Head of caudate nucleus (tissue), 42 donors: Measurements from ENCODE around the gene SYTL5.

Experiments
- DNase-seq, 42 donors: peaks; one replicate each; pipeline versions ENCODE4 v3.0.0 to v3.0.0-alpha.2; 2020 to 2021; ENCODE audit warnings: mixed read lengths in 7 of 42
- intact Hi-C: fragments of 100-400 bp; cut with DNase I; formaldehyde crosslinking; loops from one replicate; pipeline ENCODE4 v1.15.0; 2022

Gene SYTL5

DNA sequence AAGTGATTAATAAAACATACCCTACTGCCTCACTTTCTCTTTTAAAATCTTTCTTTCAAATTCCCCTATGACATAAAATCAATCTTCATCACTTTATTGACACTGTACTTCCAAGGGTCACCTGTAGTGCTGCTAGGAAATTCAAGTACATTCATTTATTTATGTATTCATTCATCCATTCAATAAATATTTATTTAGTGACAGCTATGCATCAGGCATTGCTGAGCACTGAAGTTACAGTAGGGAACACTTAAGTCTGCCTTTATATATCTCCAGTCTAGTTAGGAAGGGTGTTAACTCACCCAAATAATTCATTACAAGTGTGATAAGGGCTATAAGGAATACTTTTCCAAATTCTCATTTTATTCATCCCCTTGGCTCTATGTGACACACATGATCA is 2.3 kb downstream of the SYTL5 start:
- no peak for DNase-seq
- intact Hi-C loops, result no loop called here

DNA sequence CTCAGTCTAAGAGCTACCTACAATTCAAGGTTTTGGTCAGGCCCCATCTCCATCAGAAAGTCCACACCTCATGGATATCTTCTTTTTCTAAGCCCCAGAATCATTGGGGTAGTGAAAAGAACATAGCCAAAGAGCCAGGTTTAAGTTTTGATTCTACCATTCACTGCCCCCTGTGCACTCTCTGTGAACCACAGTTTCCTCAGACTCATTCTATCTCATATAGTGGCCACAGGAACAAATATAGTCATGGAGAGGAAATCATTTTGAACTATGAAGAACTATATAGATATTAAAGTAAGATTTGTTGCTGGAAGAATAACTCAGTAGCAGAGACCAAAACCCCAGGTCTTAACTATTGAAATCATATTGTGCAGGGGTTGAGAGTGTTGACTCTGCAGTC is 3.3 kb downstream of the SYTL5 start:
- intact Hi-C loops, result no loop called here

DNA sequence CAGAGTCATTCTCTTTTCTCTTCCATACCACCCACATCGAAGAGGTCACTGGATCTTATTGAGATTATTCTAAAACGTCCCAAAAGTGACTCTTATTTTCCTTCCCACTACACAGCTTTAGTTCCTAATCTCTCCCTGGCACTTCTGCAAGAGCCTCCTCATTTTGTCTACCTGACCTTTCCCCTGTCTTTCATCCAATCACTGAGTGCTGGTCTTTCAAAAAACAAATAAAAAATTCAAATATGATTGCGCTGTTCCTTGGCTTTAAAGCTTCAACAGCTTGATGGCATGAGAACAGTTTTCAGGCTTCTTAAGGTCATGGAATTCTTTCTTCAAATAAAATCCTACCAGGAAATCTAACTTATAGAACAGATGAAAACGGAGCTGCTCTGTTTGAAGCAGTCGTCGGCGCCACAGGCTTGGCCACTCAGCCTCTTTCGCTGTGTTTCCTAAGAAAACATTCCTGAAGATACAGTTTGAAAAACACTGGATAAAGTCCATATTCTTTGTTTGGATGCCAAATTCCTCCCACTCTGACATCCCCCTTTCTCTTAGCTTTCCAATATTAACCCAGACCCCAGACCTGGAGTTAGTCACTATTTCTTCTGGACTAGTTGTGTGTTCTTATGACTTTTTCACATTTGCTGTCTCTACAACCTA is 12.5 kb downstream of the SYTL5 start:
- intact Hi-C loops, result no loop called here

More for the DNA sequence above, 3.3 kb downstream of the SYTL5 start:
- no peak for DNase-seq

DNA sequence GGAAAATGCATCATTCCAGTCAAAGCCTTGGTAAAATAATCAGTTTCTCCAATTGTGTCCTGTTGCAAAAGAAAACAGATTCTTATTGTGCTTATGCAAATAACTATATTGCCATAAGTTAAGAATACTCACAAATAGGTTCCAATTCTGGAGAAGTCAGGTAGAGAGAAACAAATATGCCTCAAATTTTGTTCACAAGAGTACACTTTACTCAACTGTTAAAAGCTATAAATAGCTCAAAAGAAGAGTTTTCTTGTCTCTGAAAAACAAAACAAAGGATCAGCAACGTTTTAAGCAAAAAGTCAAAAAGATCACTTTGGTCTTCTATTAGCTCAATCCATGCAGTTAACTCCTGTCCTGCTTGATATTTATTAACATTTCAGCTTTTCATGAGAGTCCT is 21.9 kb downstream of the SYTL5 start:
- DNase-seq, result no peak
- intact Hi-C loops, result no loop called here

More for the DNA sequence above, 12.5 kb downstream of the SYTL5 start:
- no peak for DNase-seq

DNA sequence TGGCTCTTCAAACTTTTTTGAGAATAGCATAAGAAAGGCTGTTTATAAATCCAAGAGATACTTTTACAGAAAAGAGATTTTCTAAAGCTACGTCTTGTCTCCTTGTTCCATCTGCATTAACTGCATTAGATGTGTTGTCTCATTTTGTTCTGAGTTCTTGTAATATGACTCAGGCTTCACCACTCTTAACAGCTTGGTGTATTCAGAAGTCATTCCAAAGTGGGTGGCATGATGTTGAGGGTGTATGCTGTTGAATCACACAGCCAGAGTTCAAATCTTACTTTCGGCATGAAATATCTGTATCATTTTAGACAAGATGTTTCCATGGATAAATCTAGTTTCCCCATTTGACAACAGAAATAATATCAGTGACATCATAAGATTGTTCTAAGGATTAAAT is 30.1 kb downstream of the SYTL5 start:
- peak in 3 of 42 donors; percentile 1 to 40 (median 17) for DNase-seq
- intact Hi-C loops, result no loop called here

DNA sequence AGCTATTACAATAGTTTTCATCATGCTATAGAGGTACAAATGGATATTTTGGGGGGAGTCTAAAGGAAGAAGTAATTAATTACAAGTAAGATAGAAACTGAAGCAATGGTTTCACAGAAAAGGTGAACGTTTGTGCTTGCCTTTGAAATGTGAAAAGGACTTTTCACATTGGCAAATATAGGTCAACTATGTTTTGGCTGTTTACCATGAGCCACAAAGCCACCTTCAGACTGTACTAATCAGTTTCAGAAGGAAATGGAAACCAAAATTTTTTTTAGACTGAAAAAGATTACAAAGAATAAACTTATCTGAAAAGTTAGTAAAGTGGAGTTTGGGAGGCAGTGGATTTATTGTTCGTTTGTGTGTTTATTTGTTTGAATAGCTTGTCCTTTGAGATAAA is 32.1 kb downstream of the SYTL5 start:
- DNase-seq, result no peak
- intact Hi-C loops, result no loop called here

DNA sequence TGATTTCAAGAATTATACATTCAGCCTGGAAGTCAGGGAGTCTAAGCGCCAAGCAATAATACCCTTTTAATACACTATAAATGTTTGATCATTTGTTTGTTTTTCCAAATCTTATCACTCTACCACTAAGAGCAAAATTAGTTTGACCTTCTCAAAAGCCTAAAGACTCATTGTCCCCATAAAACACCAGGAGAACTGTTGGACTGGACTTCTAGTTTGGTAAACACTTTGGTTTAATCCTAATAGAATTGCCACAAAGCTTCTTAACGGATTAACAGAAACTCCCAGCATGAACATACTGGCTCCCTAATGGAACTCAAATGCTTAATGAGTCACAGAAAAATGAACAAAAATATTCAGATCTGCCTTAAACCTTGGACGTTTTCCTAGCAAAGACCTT is 34.9 kb downstream of the SYTL5 start:
- DNase-seq, result no peak
- intact Hi-C loops, result no loop called here

DNA sequence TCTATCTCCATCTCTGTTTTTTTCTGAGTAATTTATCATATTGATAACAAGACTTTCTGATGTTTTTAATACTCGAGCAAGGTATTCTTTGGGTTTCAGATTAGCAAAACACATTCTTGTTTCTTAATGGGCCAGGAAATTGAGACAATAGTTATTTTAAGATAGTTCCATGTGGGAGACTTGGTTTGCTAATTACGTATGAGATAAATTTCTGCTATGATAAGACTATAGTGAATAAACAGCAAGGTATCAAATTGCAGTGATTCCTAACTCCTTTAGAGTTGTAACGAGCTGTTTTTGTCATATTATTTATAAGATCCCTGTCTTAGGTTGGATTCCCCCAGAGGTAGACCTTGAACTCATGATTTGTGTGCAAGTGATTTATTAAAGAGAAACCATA is 38.3 kb downstream of the SYTL5 start:
- DNase-seq, result no peak
- intact Hi-C loops, result no loop called here

DNA sequence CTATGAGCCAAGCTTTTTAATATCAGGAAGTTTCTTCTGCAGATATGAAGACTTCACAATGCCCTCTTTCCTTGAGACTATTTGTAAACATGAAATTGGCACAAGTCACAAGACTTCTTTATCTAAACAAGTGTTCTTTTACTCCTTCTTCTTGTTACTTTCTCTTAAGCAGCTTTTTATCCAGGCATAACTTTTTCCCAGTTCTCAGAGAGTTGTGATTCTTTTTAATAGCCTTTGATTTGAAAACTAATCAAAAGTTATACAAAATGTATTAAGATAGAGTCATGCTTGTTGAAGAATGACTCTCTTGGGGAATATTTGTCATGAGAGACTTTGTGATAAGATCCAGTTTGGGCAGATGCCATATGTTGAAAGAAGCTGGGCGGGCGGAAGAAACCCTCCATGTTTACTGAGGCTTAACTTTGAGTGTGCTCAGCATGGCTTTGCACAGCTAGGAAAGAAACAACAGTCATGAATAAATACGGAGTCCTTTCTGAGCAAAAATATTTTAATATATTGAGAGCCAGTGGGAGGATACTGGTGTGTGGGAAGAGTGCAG is 39.3 kb downstream of the SYTL5 start:
- DNase-seq, result no peak
- intact Hi-C loops, result no loop called here

DNA sequence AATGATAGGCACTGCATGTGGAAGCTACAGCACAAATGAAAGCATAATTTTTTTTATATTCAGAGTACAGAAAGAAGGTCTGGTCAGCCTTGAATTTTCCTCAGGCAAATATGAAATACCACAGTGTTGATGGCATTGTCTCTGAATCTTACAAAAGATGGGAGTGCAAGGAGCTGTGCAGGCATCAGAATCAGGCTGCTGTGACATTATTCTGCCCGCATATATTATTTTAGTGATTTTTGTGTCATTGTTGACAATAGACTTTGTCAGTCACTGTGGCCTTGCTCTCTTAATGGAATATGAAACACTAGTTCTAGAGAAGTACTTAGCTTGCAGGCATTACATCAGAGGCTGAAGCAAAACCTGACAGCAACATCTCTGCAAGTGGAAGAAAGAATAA is 42.5 kb downstream of the SYTL5 start:
- no peak for DNase-seq
- intact Hi-C loops, result no loop called here

DNA sequence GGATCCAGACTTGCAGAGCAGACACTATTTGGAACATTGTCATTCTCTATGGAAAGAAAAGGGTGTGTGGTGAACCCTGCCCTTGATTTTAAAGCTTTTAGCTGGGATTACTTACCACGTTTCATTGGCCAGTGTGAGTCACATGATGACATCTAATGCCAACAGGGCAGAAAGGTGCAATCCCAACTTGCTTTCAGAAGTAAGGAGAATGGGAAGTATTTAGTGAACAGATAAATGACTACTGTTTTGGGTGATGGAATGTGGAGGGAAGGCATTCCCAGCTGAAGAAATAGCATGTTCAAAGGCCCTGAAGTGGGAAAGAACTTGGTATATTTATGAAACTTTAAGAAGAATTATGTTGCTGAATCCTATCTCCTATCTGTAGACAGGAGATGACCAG is 44.5 kb downstream of the SYTL5 start:
- DNase-seq, result no peak
- intact Hi-C loops, result no loop called here

DNA sequence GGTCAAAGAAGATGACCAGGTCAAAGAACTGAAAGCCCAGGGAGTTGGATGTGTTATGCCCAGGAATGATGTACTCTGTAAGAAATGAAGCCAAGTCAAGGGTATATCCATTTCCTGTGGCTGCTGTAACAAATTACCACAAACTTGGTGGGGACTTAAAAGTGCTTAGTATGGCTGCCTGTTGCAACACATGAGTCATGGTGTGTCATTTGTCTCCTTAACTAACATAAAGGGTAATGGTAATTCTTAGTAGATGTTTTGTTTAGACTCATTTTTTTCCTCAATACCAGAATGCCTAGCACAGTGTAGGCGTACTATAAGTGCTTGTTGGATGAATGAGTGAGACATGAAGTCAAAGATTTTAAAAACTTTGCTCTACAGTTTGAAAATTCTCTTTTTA is 45.7 kb downstream of the SYTL5 start:
- intact Hi-C loops, result no loop called here
- no peak for DNase-seq

DNA sequence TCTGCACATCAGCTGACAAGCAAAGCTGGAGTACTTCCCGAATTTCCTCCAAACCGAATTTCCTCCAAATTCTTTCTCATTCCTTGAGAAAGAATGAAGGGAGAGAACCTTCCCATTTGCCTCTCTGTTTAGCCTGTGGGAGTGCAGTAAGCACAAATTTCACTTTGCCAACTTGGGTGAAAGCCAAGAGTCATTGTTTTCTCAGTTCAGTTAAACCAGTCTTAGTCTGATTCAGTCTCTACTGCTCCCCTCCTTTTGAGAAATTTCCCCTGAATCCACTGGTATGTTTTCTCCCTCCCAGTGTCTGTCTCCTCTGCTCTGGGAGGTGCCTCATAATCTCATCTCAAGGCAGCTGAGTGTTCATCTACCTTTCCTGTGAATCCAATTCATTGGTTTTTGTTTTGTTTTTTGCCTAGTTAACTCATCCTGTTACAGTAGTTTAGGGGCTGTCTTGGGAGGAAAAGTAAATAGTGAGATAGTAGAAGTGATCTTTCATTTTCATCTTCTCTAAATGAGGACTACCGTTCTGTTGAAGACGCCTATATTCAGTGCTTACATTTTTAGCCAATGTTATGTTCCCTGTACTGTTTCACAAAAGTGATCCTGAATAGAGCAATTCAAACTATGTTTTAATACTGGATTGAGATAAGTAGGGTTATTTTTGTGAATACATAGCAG is 49.0 kb downstream of the SYTL5 start:
- DNase-seq, result no peak
- intact Hi-C loops, result no loop called here

DNA sequence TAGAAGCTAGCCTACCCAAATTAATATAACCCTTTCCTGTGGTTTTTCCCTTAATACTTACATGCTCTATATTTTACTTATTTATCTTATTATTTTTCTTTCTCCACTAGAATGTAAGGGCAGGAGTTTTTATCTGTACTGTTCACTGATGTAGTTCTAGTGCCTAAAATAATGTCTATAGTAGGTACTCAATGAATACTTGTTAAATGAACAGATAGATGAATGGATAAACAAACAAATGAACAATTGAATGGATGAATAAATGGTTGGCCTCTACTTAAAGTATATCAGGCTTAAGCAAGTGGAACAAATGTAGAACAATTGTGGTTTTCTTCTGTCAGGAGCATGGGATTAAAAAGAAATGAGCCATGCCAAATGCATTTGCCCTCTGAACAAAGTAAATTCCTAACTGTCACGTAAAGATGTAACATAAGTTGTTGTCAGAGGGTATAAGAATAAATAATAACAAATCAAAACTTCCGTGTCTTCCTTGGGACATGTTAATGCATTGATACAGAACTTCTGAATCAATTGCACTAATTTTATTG is 54.1 kb downstream of the SYTL5 start:
- no peak for DNase-seq
- intact Hi-C loops, result no loop called here

DNA sequence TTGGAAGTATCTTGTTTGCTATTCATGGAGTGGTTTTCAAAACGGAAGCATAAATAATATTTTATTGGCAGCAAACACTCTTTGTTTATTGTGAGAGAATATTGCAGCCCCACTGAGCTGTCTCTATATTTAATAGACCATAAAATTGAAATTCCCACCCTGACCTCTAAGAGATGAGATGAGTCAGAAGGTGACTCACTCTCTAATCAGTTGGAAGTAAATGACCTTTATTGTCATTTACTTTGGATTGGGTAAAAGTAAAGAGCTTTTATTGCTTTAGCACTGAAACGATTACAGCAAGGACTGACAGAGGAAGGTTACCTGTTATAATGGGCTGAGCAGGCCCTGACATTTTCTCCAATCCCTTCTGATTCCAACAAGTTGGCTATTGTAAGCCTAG is 55.0 kb downstream of the SYTL5 start:
- DNase-seq, result no peak
- intact Hi-C loops, result no loop called here

DNA sequence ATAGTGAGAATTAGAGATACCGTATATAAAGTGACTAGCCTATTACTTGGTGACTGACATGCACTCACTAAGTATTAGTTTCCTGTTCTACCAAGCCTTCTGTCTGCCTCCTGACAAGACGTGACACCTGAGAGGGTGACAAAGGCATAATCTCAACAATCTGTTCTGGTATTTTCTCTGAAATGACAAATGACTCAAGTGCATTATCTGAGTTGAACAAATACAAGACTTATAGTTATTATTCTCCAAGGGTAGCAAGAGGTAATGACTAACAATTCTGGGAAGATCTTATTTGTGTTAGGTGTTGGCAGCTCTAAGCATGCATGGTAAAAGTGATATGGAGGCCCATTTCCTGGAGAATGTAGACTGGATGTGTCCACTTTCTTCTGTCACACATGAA is 60.6 kb downstream of the SYTL5 start:
- DNase-seq, result no peak
- intact Hi-C loops, result no loop called here

DNA sequence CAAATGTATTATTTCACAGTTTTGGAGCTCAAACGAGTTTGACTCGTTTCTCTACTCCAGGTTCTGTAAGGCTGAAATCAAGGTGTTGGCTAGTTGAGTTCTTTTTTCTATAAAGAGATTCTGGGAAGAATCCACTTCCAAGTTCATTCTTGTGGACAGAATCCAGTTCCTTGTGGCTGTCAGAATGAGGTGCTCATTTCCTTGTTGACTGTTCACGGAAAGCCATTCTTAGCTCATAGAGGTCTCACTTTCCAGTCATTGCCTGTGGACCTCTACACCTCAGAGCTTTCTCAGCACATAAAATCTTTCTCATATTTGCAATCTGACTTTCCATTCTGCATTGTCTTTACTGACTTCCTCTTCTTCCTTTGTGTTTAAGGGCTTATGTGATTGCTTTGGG is 62.9 kb downstream of the SYTL5 start:
- DNase-seq, result no peak
- intact Hi-C loops, result no loop called here

DNA sequence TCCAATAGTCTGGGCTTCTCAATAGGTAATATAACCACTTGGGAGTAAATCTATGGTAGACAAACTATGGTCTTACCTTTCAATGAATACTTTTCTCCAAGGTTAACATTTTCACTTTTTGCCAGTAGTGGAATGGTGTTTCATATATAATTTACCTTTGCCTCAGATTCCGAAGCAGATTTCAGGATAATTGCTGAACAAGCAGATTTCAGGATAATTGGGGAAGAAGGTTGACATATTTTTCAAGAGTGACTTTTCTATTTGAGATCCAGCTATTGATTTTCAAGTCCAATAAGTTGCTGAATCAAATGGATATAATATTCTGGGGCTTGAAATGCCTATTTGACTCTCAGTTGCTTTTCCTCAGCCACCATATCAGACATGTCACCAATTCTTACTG is 63.6 kb downstream of the SYTL5 start:
- DNase-seq, result no peak
- intact Hi-C loops, result no loop called here

DNA sequence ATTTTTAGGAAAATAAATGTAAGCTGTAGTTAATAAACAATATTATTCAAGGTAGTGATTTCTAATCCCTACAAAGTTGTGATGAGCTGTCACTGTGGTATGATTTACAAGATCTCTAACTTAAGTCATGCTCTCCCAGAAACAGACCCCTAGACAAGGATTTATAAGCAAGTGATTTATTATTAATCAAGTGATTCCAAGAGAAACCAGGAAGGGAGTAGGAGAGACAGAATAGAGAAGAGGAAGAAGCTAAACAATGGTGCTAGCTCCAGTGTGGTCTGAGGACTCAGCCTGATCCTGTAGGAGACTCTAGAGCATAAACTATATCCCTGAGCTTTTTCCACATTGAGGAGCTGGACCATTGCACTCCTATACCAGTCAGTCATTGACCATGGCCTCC is 73.1 kb downstream of the SYTL5 start:
- intact Hi-C loops, result no loop called here
- DNase-seq, result no peak

DNA sequence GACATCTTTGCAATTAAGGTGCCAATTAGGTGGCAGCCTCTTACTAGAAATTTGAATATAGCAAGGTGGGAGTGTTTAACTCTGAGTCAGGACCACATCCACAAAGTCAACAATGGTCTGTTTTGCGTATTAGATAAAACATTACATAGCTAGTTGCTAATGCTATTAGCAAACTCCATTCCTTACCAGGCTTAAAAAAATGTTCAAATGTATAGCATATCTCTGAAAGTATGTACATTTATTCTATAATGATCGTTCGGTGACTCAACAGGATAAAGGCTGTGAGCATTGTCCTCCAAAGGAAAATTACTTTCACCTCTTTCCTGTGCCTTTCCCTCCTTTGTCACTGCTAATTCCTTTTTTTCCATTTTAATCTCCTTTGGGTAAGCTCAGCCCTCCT is 74.5 kb downstream of the SYTL5 start:
- intact Hi-C loops, result no loop called here
- no peak for DNase-seq

DNA sequence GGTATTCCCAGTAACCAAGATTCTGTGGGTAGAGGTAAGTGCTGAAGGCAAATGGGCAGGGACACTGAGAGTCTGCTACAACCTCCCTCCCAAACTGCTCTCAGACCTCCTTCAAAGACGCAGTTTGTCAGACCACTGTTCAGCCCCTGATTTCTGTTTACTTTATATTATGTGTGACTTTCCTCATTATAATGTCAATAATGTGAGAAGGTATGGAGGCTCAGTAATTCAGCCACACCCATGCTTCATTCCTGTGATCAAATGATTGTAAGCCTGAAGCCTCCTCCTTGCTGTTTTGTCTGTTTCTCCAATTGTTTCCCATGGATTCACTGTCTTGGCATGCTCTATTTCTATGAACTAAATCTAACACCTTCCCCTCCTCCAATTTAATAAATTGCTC is 75.6 kb downstream of the SYTL5 start:
- no peak for DNase-seq
- intact Hi-C loops, result no loop called here
